HCT116 (cell line): Measurements from ENCODE around the gene SMARCA5. TPM values are rescaled to one million over a fixed set of nuclear protein-coding genes. Genes with fewer than 3 reads are reported as not detected.

Experiments used
- ATAC-seq: fragments of 200-7000 bp; cut with Tn5 transposase; 2 replicates; pipeline ENCODE4 v1.9.1; 2020; ENCODE audit warnings: mild to moderate bottlenecking, moderate library complexity
- BruUV-seq: library from RNA; stranded (reverse); fragments of 400-500 nt; replicated peaks from 2 replicates; lab custom pipeline; 2021; lab: Mats Ljungman, UMichigan
- CTCF ChIA-PET: fragments of 300-600 bp; sonication (Branson Sonifier 250); formaldehyde crosslinking; loops from one replicate; lab custom pipeline; 2021; ENCODE audit warnings: antibody characterized with exemption; lab: Charles Lee
- POLR2A ChIA-PET: fragments of 300-600, 350-600 bp; sonication (Branson Sonifier 250); formaldehyde crosslinking; loops from one replicate; lab custom pipeline; 2021; ENCODE audit warnings: antibody characterized with exemption; lab: Charles Lee
- RAD21 ChIA-PET, 2 experiments: fragments of 300-600 bp; sonication (Branson Sonifier 250); formaldehyde crosslinking; loops; one replicate each; lab custom pipeline; 2023; ENCODE audit warnings: low total read pairs in 2 of 2; ENCODE audit not compliant: uncharacterized antibody in 2 of 2, unreplicated experiment in 2 of 2, low non-redundant PET in 1 of 2; lab: Charles Lee
- DNase-seq: peaks from one replicate; pipeline ENCODE4 v3.0.0-alpha.2; 2010; ENCODE audit warnings: low read depth, low spot score
- H2AFZ ChIP-seq: fragments of 200-600 bp; shearing (Covaris generic), sonication (generic); 2 replicates; pipeline ENCODE4 v1.6.1; 2017; ENCODE audit warnings: low read depth, mixed run types, mixed read lengths, antibody characterized with exemption, low read length; ENCODE audit not compliant: poor library complexity, severe bottlenecking
- H3K27ac ChIP-seq: 2 replicates; pipeline ENCODE4 v1.5.1; 2012; ENCODE audit warnings: low read depth, low read length
- H3K27me3 ChIP-seq: fragments of 200-600 bp; sonication (generic); 2 replicates; pipeline ENCODE4 v1.6.1; 2016; ENCODE audit warnings: mixed run types, low read length, mixed read lengths; ENCODE audit not compliant: insufficient read depth
- H3K36me3 ChIP-seq, 2 experiments: fragments of 200-500 bp in 1 of 2; fragments of 200-600 bp in 1 of 2; sonication (Bioruptor generic) in 1 of 2; sonication (generic) in 1 of 2; 2 replicates each; pipeline versions ENCODE4 v1.5.1 to v1.6.1; 2014 to 2016; ENCODE audit warnings: low read length in 2 of 2, inconsistent platforms in 1 of 2, mixed read lengths in 1 of 2, mixed run types in 1 of 2; ENCODE audit not compliant: insufficient read depth in 2 of 2, control insufficient read depth in 1 of 2
- H3K4me1 ChIP-seq, 2 experiments: fragments of 200-600 bp in 1 of 2; sonication (generic) in 1 of 2; 2 replicates each; pipeline versions ENCODE4 v1.5.1 to v1.6.1; 2012 to 2017; ENCODE audit warnings: low read length in 2 of 2, inconsistent platforms in 1 of 2, mild to moderate bottlenecking in 1 of 2, mixed read lengths in 1 of 2, mixed run types in 1 of 2, moderate library complexity in 1 of 2; ENCODE audit not compliant: insufficient read depth in 2 of 2, control insufficient read depth in 1 of 2
- H3K4me2 ChIP-seq: fragments of 200-600 bp; sonication (generic); 2 replicates; pipeline ENCODE4 v1.6.1; 2017; ENCODE audit warnings: mixed run types, low read length, mixed read lengths
- H3K4me3 ChIP-seq, 2 experiments: fragments of 200-600 bp in 1 of 2; sonication (generic) in 1 of 2; replicated peaks in 1 of 2; 2 replicates each; pipeline ENCODE4 v1.5.1; 2011 to 2016; ENCODE audit warnings: low read length in 2 of 2, control low read depth in 1 of 2, low read depth in 1 of 2, mild to moderate bottlenecking in 1 of 2, mixed read lengths in 1 of 2, mixed run types in 1 of 2
- H3K79me2 ChIP-seq: fragments of 200-600 bp; sonication (generic); 2 replicates; pipeline ENCODE4 v1.6.1; 2017; ENCODE audit warnings: mild to moderate bottlenecking, mixed run types, low read length, moderate library complexity, mixed read lengths; ENCODE audit not compliant: insufficient read depth
- H3K9ac ChIP-seq: fragments of 200-600 bp; sonication (generic); 2 replicates; pipeline ENCODE4 v1.6.1; 2016; ENCODE audit warnings: low read length, mixed read lengths
- H3K9me2 ChIP-seq: fragments of 200-600 bp; sonication (generic), shearing (Covaris generic); 2 replicates; pipeline ENCODE4 v1.6.1; 2017; ENCODE audit warnings: mixed run types, mild to moderate bottlenecking, moderate library complexity; ENCODE audit not compliant: insufficient read depth
- H3K9me3 ChIP-seq, 2 experiments: fragments of 200-500 bp in 1 of 2; fragments of 200-600 bp in 1 of 2; sonication (Bioruptor generic) in 1 of 2; sonication (generic) in 1 of 2; 2 replicates each; pipeline ENCODE4 v1.6.1; 2014 to 2017; ENCODE audit warnings: low read length in 2 of 2, mixed read lengths in 2 of 2, inconsistent platforms in 1 of 2, low read depth in 1 of 2, mild to moderate bottlenecking in 1 of 2, mixed run types in 1 of 2, moderate library complexity in 1 of 2; ENCODE audit not compliant: control insufficient read depth in 1 of 2, insufficient read depth in 1 of 2
- H4K20me1 ChIP-seq: fragments of 200-600 bp; sonication (generic), shearing (Covaris generic); 2 replicates; pipeline ENCODE4 v1.6.1; 2017; ENCODE audit warnings: mixed run types, mild to moderate bottlenecking, moderate library complexity; ENCODE audit not compliant: insufficient read depth
- CBX3 ChIP-seq: IDR thresholded peaks from 2 replicates; pipeline ENCODE4 v1.6.1; 2012; ENCODE audit warnings: low read depth
- CTCF ChIP-seq, 3 experiments: fragments of 200-600 bp in 1 of 3; sonication (generic) in 1 of 3; IDR thresholded peaks in 2 of 3; conservative IDR thresholded peaks in 1 of 3; 2 replicates each; pipeline ENCODE4 v1.5.1; 2012 to 2017; ENCODE audit warnings: low read depth in 2 of 3, low read length in 2 of 3, antibody characterized with exemption in 1 of 3, borderline replicate concordance in 1 of 3, control low read depth in 1 of 3, mild to moderate bottlenecking in 1 of 3, mixed read lengths in 1 of 3, mixed run types in 1 of 3, moderate library complexity in 1 of 3; ENCODE audit not compliant: insufficient read depth in 1 of 3
- EGR1 ChIP-seq: IDR thresholded peaks from 2 replicates; pipeline ENCODE4 v1.6.1; 2012; ENCODE audit warnings: low read depth
- ELF1 ChIP-seq: IDR thresholded peaks from 2 replicates; pipeline ENCODE4 v1.6.1; 2012; ENCODE audit warnings: low read depth, borderline replicate concordance
- EZH2 ChIP-seq: fragments of 200-600 bp; sonication (generic); IDR thresholded peaks from 2 replicates; pipeline ENCODE4 v1.6.1; 2017; ENCODE audit warnings: antibody characterized with exemption, mixed run types
- EZH2phosphoT487 ChIP-seq: fragments of 200-600 bp; IDR thresholded peaks from 2 replicates; pipeline ENCODE4 v1.6.1; 2018; ENCODE audit warnings: antibody characterized with exemption, borderline replicate concordance
- FOSL1 ChIP-seq: IDR thresholded peaks from 2 replicates; pipeline ENCODE4 v1.6.1; 2012; ENCODE audit warnings: low read depth
- JUND ChIP-seq: IDR thresholded peaks from 2 replicates; pipeline ENCODE4 v1.6.1; 2012
- MAX ChIP-seq: IDR thresholded peaks from 2 replicates; pipeline ENCODE4 v1.6.1; 2012
- POLR2A ChIP-seq: IDR thresholded peaks from 2 replicates; pipeline ENCODE4 v1.7.0; 2011; ENCODE audit warnings: borderline replicate concordance; ENCODE audit not compliant: insufficient read depth, insufficient read length; ENCODE audit errors: extremely low read depth
- RAD21 ChIP-seq: IDR thresholded peaks from 2 replicates; pipeline ENCODE4 v1.6.1; 2012; ENCODE audit warnings: low read depth, mild to moderate bottlenecking
- ZNF274 ChIP-seq: fragments of 200-500 bp; sonication (Bioruptor generic); IDR thresholded peaks from 2 replicates; pipeline ENCODE4 v1.6.1; 2014; ENCODE audit warnings: mild to moderate bottlenecking, low read depth, low read length, inconsistent platforms
- intact Hi-C: fragments of 100-400 bp; cut with micrococcal nuclease; formaldehyde crosslinking; loops from 2 replicates; pipeline ENCODE4 v1.10.0; 2022
- total RNA-seq: library from RNA; stranded (reverse); gene quantifications from one replicate; pipeline ENCODE4 v1.2.1, GENCODE V29; 2021; ENCODE audit not compliant: unreplicated experiment
- TF ChIP-seq, protein P1 (sequence below): IDR thresholded peaks from 2 replicates; pipeline ENCODE4 v1.6.1; 2012; ENCODE audit warnings: low read depth

Gene SMARCA5
- total RNA-seq, 1 experiment from 2014 or later: 61.2 TPM

GRCh38 chr4:143477487-143477886, 36.0 kb upstream of the SMARCA5 start:
- Histone ChIP-seq H3K9ac (no peak overlapping the region), H3K9me2 (no peaks in the 10 kb centered on the region), H3K27ac (no peak overlapping the region), H3K27me3 (no peaks in the 10 kb centered on the region), H3K9me3 (no peaks in the 10 kb centered on the region), H3K79me2 (no peaks in the 10 kb centered on the region), H3K36me3 (no peaks in the 10 kb centered on the region), H2AFZ (no peak overlapping the region), H3K4me3 (no peak overlapping the region), H3K4me1 (no peaks in the 10 kb centered on the region), H4K20me1 (no peaks in the 10 kb centered on the region), H3K4me2 (no peak overlapping the region)
- ChIA-PET RAD21 (no interaction called here), POLR2A (no interaction called here), CTCF (no interaction called here)
- intact Hi-C loops: no loop called here
- no TSS peak for BruUV-seq
- no peak for DNase-seq
- no peak for ATAC-seq
- TF ChIP-seq JUND: no peak
- TF ChIP-seq EGR1: no peak
- no peak for TF ChIP-seq FOSL1
- TF ChIP-seq, protein P1, sequence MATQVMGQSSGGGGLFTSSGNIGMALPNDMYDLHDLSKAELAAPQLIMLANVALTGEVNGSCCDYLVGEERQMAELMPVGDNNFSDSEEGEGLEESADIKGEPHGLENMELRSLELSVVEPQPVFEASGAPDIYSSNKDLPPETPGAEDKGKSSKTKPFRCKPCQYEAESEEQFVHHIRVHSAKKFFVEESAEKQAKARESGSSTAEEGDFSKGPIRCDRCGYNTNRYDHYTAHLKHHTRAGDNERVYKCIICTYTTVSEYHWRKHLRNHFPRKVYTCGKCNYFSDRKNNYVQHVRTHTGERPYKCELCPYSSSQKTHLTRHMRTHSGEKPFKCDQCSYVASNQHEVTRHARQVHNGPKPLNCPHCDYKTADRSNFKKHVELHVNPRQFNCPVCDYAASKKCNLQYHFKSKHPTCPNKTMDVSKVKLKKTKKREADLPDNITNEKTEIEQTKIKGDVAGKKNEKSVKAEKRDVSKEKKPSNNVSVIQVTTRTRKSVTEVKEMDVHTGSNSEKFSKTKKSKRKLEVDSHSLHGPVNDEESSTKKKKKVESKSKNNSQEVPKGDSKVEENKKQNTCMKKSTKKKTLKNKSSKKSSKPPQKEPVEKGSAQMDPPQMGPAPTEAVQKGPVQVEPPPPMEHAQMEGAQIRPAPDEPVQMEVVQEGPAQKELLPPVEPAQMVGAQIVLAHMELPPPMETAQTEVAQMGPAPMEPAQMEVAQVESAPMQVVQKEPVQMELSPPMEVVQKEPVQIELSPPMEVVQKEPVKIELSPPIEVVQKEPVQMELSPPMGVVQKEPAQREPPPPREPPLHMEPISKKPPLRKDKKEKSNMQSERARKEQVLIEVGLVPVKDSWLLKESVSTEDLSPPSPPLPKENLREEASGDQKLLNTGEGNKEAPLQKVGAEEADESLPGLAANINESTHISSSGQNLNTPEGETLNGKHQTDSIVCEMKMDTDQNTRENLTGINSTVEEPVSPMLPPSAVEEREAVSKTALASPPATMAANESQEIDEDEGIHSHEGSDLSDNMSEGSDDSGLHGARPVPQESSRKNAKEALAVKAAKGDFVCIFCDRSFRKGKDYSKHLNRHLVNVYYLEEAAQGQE: no peak
- no peak for TF ChIP-seq CTCF (IDR thresholded peaks at IDR 0.05 in 2 of 3, conservative IDR thresholded peaks at IDR 0.05 in 1 of 3; ENCODE audit: borderline replicate concordance in 1 of 3, insufficient read depth in 1 of 3, low read depth in 2 of 3, low read length in 2 of 3)
- no peak for TF ChIP-seq CBX3
- TF ChIP-seq MAX: no peak
- TF ChIP-seq POLR2A: no peak
- no peak for TF ChIP-seq ZNF274
- TF ChIP-seq RAD21: no peak
- TF ChIP-seq EZH2phosphoT487: no peak
- TF ChIP-seq ELF1: no peak
- no peak for TF ChIP-seq EZH2
